HepG2 (cell line): ENCODE data around the gene SLC4A11. TPM values are rescaled to one million over a fixed set of nuclear protein-coding genes. Genes with fewer than 3 reads are reported as not detected.
A peak's percentile ranks its signal among the peaks of the same experiment; 100 is the strongest.

Source experiments
- ATAC-seq: fragments of 200-7000 bp; cut with Tn5 transposase; 3 replicates; pipeline ENCODE4 v1.9.1; 2020; ENCODE audit warnings: mild to moderate bottlenecking, moderate library complexity
- BruUV-seq: library from RNA; stranded (reverse); fragments of 400-500 nt; replicated peaks from 2 replicates; lab custom pipeline; 2021; lab: Mats Ljungman, UMichigan
- CTCF ChIA-PET: fragments of 300-600 bp; formaldehyde crosslinking; extraction: SDS; loops from one replicate; lab custom pipeline; 2021; ENCODE audit warnings: low total read pairs, inconsistent platforms, low intra/inter-chr PET ratio; lab: Yijun Ruan, JAX
- POLR2A ChIA-PET: fragments of 350-600 bp; sonication (Branson Sonifier 250); formaldehyde crosslinking; loops from one replicate; lab custom pipeline; 2020; ENCODE audit warnings: antibody characterized with exemption, inconsistent platforms; lab: Yijun Ruan, JAX
- DNase-seq: peaks from one replicate; pipeline ENCODE4 v3.0.0-alpha.2; 2015; ENCODE audit warnings: low spot score
- FAIRE-seq: peaks from 3 replicates; lab custom pipeline; 2011; peaks lifted over from hg19 to GRCh38; lab: Jason Lieb, UNC
- H2AFZ ChIP-seq: one replicate; pipeline ENCODE4 v1.6.1; 2011; ENCODE audit warnings: low read length, inconsistent platforms
- H3K27ac ChIP-seq: fragments of 300-600 bp; 3 replicates; pipeline ENCODE4 v1.8.0; 2011; ENCODE audit warnings: mixed run types, mild to moderate bottlenecking, mixed read lengths, low read length, inconsistent platforms; ENCODE audit not compliant: insufficient read depth; ENCODE audit errors: extremely low read length
- H3K27me3 ChIP-seq, 2 experiments: fragments of 200-600 bp in 1 of 2; 2 replicates in 1 of 2; 3 replicates in 1 of 2; pipeline versions ENCODE4 v1.6.0 to v1.8.0; 2011; ENCODE audit warnings: low read length in 2 of 2, mild to moderate bottlenecking in 2 of 2, moderate library complexity in 2 of 2, inconsistent platforms in 1 of 2; ENCODE audit not compliant: insufficient read depth in 2 of 2, control insufficient read depth in 1 of 2
- H3K36me3 ChIP-seq, 2 experiments: fragments of 200-600 bp in 1 of 2; replicated peaks in 1 of 2; 2 replicates in 1 of 2; 3 replicates in 1 of 2; pipeline versions ENCODE4 v1.5.1 to v1.8.0; 2011; ENCODE audit warnings: low read length in 2 of 2, inconsistent platforms in 1 of 2; ENCODE audit not compliant: insufficient read depth in 2 of 2, control insufficient read depth in 1 of 2
- H3K4me1 ChIP-seq: 2 replicates; pipeline ENCODE4 v1.5.1; 2012; ENCODE audit warnings: low read length, inconsistent platforms; ENCODE audit not compliant: insufficient read depth
- H3K4me2 ChIP-seq: 2 replicates; pipeline ENCODE4 v1.6.0; 2011; ENCODE audit warnings: low read depth, low read length, inconsistent platforms
- H3K4me3 ChIP-seq, 3 experiments: fragments of 200-600 bp in 1 of 3; sonication (generic), shearing (Covaris generic) in 1 of 3; replicated peaks in 1 of 3; 2 replicates each; pipeline ENCODE4 v1.5.1; 2011 to 2016; ENCODE audit warnings: low read length in 3 of 3, inconsistent platforms in 2 of 3, low read depth in 2 of 3, mild to moderate bottlenecking in 2 of 3, control low read depth in 1 of 3, mixed read lengths in 1 of 3; ENCODE audit not compliant: insufficient read depth in 1 of 3
- H3K79me2 ChIP-seq: one replicate; pipeline ENCODE4 v1.6.1; 2011; ENCODE audit warnings: low read length, inconsistent platforms; ENCODE audit not compliant: insufficient read depth
- H3K9ac ChIP-seq: 2 replicates; pipeline ENCODE4 v1.6.0; 2011; ENCODE audit warnings: mild to moderate bottlenecking, low read depth, low read length, inconsistent platforms; ENCODE audit not compliant: insufficient read depth
- H3K9me3 ChIP-seq: 2 replicates; pipeline ENCODE4 v1.5.1; 2012; ENCODE audit warnings: mild to moderate bottlenecking, low read length
- H4K20me1 ChIP-seq: 2 replicates; pipeline ENCODE4 v1.6.0; 2011; ENCODE audit warnings: inconsistent platforms, mild to moderate bottlenecking, low read length, moderate library complexity; ENCODE audit not compliant: insufficient read depth
- GABPB1 ChIP-seq: IDR thresholded peaks from 2 replicates; pipeline ENCODE4 v1.6.1; 2016; ENCODE audit warnings: mild to moderate bottlenecking, missing genetic modification reagents, moderate library complexity, missing compliant biosample characterization
- SAFB2 ChIP-seq: sonication (generic); formaldehyde crosslinking; IDR thresholded peaks from 2 replicates; pipeline ENCODE4 v1.5.1; 2020; ENCODE audit warnings: missing genetic modification reagents, low read depth, mild to moderate bottlenecking, borderline replicate concordance
- U2AF1 ChIP-seq: fragments of 200-400 bp; formaldehyde crosslinking; optimal IDR thresholded peaks from 2 replicates; pipeline ENCODE3; 2017; ENCODE audit warnings: mild to moderate bottlenecking, low read depth, low read length
- ZBTB7A ChIP-seq: sonication (generic); formaldehyde crosslinking; IDR thresholded peaks from 2 replicates; pipeline ENCODE4 v1.8.0; 2022; ENCODE audit warnings: mild to moderate bottlenecking, missing genetic modification reagents
- ZMYM4 ChIP-seq: sonication (generic); formaldehyde crosslinking; IDR thresholded peaks from 2 replicates; pipeline ENCODE4 v1.8.1; 2023; ENCODE audit warnings: mild to moderate bottlenecking, missing genetic modification reagents
- ZNF7 ChIP-seq: IDR thresholded peaks from 2 replicates; pipeline ENCODE4 v1.6.1; 2016; ENCODE audit warnings: missing biosample characterization, missing genetic modification reagents
- ZNF775 ChIP-seq: sonication (generic); formaldehyde crosslinking; IDR thresholded peaks from 2 replicates; pipeline ENCODE4 v1.4.0; 2020; ENCODE audit warnings: missing genetic modification reagents, mild to moderate bottlenecking, moderate library complexity, borderline replicate concordance
- WGBS: methylation state at CpG from one replicate; pipeline ENCODE4 v1.1.6; 2017; ENCODE audit warnings: low lambda C conversion rate; 5-methylcytosine and 5-hydroxymethylcytosine counted together
- in situ Hi-C: cut with HindIII; loops from 2 replicates; pipeline ENCODE4 v1.10.0; 2017; ENCODE audit warnings: low pct_unique_long_range_greater_than_20kb; ENCODE audit not compliant: extremely low pct_ligation_motif_present
- intact Hi-C: fragments of 100-400 bp; cut with micrococcal nuclease; formaldehyde crosslinking; loops from one replicate; pipeline ENCODE4 v1.10.0; 2022; ENCODE audit not compliant: unreplicated experiment
- polyA plus RNA-seq, 8 experiments: library from polyadenylated mRNA; depleted of rRNA in 3 of 8; stranded (reverse) in 7 of 8; unstranded in 1 of 8; fragments of >200 nt; fragmentation: Illumina TruSeq in 4 of 8; extraction: Trizol in 4 of 8; gene quantifications; 2 replicates each; pipeline versions ENCODE4 v1.2.1 to v1.2.3, GENCODE V29; 2011 to 2016; ENCODE audit warnings: low read depth in 4 of 8, missing spikeins in 1 of 8, mixed read lengths in 1 of 8; ENCODE audit not compliant: insufficient read depth in 1 of 8
- total RNA-seq, 5 experiments: library from RNA; depleted of rRNA; stranded (reverse); fragments of >200 nt; fragmentation: Illumina TruSeq; extraction: Trizol; gene quantifications; 2 replicates each; pipeline ENCODE4 v1.2.3, GENCODE V29; 2016; ENCODE audit warnings: low read depth in 1 of 5
- TF ChIP-seq, protein P1 (sequence below): sonication (generic); formaldehyde crosslinking; IDR thresholded peaks from 2 replicates; pipeline ENCODE4 v1.5.1; 2020; ENCODE audit warnings: missing genetic modification reagents, mild to moderate bottlenecking, borderline replicate concordance
- TF ChIP-seq, protein P2 (sequence below): sonication (generic); formaldehyde crosslinking; IDR thresholded peaks from 2 replicates; pipeline ENCODE4 v1.8.0; 2022; ENCODE audit warnings: missing genetic modification reagents, mild to moderate bottlenecking, borderline replicate concordance

SLC4A11 gene
- total and polyA plus RNA-seq, 2 of the 13 experiments (the other 11 are each of a cell fraction or from before 2014, with no cell fraction given) = 3.9 to 27.0 TPM

GRCh38 chr20:3239026-3239866 lies at the start of gene SLC4A11 (continued):
- TF ChIP-seq ZNF7 (CRISPR knock-in tag) (no peak), GABPB1 (peak; percentile 64; the same call in 1 of the 2 replicates)

GRCh38 chr20:3283222-3283820 lies 44.3 kb upstream of the SLC4A11 start:
- no peaks in the 10 kb centered on the region for H4K20me1 ChIP-seq
- intact Hi-C loops = no loop called here
- in situ Hi-C loops = no loop called here
- DNase-seq = no peak
- no peak for TF ChIP-seq SAFB2 (CRISPR knock-in tag)
- TF ChIP-seq, protein P1, sequence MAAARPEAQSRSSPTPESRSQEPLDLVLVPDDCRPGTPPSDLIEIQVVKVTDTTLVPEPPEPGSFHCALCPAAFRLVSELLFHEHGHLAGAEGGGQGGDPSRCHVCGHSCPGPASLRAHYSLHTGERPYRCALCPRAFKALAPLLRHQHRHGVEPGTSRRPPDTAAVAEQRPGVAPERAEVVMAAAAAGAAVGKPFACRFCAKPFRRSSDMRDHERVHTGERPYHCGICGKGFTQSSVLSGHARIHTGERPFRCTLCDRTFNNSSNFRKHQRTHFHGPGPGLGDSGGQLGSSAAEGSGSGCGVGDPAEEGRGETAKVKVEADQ (CRISPR knock-in tag) = no peak
- no peak for TF ChIP-seq ZMYM4 (CRISPR knock-in tag)
- TF ChIP-seq U2AF1 = no peak
- TF ChIP-seq, protein P2, sequence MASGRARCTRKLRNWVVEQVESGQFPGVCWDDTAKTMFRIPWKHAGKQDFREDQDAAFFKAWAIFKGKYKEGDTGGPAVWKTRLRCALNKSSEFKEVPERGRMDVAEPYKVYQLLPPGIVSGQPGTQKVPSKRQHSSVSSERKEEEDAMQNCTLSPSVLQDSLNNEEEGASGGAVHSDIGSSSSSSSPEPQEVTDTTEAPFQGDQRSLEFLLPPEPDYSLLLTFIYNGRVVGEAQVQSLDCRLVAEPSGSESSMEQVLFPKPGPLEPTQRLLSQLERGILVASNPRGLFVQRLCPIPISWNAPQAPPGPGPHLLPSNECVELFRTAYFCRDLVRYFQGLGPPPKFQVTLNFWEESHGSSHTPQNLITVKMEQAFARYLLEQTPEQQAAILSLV (CRISPR knock-in tag) = no peak
- TF ChIP-seq ZBTB7A = no peak
- no peak for TF ChIP-seq ZNF775 (CRISPR knock-in tag)
- H3K27me3 ChIP-seq = no peaks in the 10 kb centered on the region
- no peak overlapping the region for H3K4me2 ChIP-seq
- H3K27ac ChIP-seq = no peak overlapping the region
- FAIRE-seq = no peak
- ChIA-PET POLR2A (no interaction called here), CTCF (no interaction called here)
- no peak overlapping the region for H2AFZ ChIP-seq
- peak; percentile 23; the same call in 2 of the 3 replicates for ATAC-seq
- H3K9ac ChIP-seq = no peak overlapping the region
- no peaks in the 10 kb centered on the region for H3K9me3 ChIP-seq
- 96% methylated on average over 7 of the region's 7 CpGs for WGBS
- no peaks in the 10 kb centered on the region for H3K79me2 ChIP-seq
- no TSS peak for BruUV-seq
- H3K4me1 ChIP-seq = no peaks in the 10 kb centered on the region
- H3K36me3 ChIP-seq = peaks cover 6 to 17% of the 10 kb centered on the region in 2 experiments; a peak in 4 of 5 replicates
- H3K4me3 ChIP-seq = no peak overlapping the region
